Choroid plexus epithelial cell (primary cell): ENCODE measurements around the gene TMUB1.

Experiments
- DNase-seq: peaks from one replicate; pipeline ENCODE4 v3.0.0-alpha.2; 2010; ENCODE audit warnings: low read depth
- H3K4me3 ChIP-seq: 2 replicates; pipeline ENCODE4 v1.5.1; 2011; ENCODE audit warnings: low read depth, mild to moderate bottlenecking, control low read depth, low read length, moderate library complexity
- CTCF ChIP-seq: conservative IDR thresholded peaks from 2 replicates; pipeline ENCODE4 v1.5.1; 2011; ENCODE audit warnings: low read depth, mild to moderate bottlenecking, control low read depth, inconsistent platforms, low read length, moderate library complexity

The TMUB1 gene

GRCh38 chr7:151073990-151074389, 9.3 kb downstream of the TMUB1 start:
- H3K4me3 ChIP-seq: no peak overlapping the region
- DNase-seq: no peak
- no peak for TF ChIP-seq CTCF

GRCh38 chr7:151071032-151071866, 12.0 kb downstream of the TMUB1 start:
- DNase-seq: no peak
- no peak overlapping the region for H3K4me3 ChIP-seq
- no peak for TF ChIP-seq CTCF

GRCh38 chr7:151070574-151070960, 12.7 kb downstream of the TMUB1 start:
- DNase-seq: no peak
- no peak for TF ChIP-seq CTCF
- H3K4me3 ChIP-seq: no peak overlapping the region

GRCh38 chr7:151069841-151070573, 13.3 kb downstream of the TMUB1 start:
- no peak for TF ChIP-seq CTCF
- no peak for DNase-seq
- H3K4me3 ChIP-seq: no peak overlapping the region

GRCh38 chr7:151068069-151068773, 15.1 kb downstream of the TMUB1 start:
- no peak for TF ChIP-seq CTCF
- peak; percentile 89 for DNase-seq
- H3K4me3 ChIP-seq: no peak overlapping the region

- no peak for TF ChIP-seq CTCF
- H3K4me3 ChIP-seq: no peak overlapping the region
- DNase-seq: no peak
Measured at GRCh38 chr7:151066273-151066974, 16.9 kb downstream of the TMUB1 start.
